ENCODE results near the gene ACYP2. TPM values are rescaled to one million over a fixed set of nuclear protein-coding genes. Genes with fewer than 3 reads are reported as not detected.
A peak's percentile ranks its signal among the peaks of the same experiment; 100 is the strongest.
"Not testable (repeated sequence)": the region's sequence is repeated elsewhere in the genome, so short reads cannot be mapped to it uniquely, and the experiment has no call there.

The ACYP2 gene
- 7.7 and 10.3 TPM in 2 replicates for total RNA-seq

GRCh38 chr2:54115284-54116137 lies at the start of gene ACYP2:
Gene ACYP2, plus strand, starts transcription at chr2:54115615.
- TF ChIP-seq, protein P1, sequence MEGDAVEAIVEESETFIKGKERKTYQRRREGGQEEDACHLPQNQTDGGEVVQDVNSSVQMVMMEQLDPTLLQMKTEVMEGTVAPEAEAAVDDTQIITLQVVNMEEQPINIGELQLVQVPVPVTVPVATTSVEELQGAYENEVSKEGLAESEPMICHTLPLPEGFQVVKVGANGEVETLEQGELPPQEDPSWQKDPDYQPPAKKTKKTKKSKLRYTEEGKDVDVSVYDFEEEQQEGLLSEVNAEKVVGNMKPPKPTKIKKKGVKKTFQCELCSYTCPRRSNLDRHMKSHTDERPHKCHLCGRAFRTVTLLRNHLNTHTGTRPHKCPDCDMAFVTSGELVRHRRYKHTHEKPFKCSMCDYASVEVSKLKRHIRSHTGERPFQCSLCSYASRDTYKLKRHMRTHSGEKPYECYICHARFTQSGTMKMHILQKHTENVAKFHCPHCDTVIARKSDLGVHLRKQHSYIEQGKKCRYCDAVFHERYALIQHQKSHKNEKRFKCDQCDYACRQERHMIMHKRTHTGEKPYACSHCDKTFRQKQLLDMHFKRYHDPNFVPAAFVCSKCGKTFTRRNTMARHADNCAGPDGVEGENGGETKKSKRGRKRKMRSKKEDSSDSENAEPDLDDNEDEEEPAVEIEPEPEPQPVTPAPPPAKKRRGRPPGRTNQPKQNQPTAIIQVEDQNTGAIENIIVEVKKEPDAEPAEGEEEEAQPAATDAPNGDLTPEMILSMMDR (IDR thresholded peaks at IDR 0.05; ENCODE audit: insufficient read depth, low read length, poor library complexity, severe bottlenecking), result peak; percentile 31
- Histone ChIP-seq H3K4me3 (ENCODE audit: low read depth, low read length) (peak within 1 kb of the TSS; percentile 92), H3K27me3 (ENCODE audit: control insufficient read depth, insufficient read depth, low read length) (no peaks in the 10 kb centered on the region), H3K36me3 (ENCODE audit: control insufficient read depth, insufficient read depth, low read length) (no peaks in the 10 kb centered on the region)
- DNase-seq (ENCODE audit: low read depth), result peak; percentile 69

DNA sequence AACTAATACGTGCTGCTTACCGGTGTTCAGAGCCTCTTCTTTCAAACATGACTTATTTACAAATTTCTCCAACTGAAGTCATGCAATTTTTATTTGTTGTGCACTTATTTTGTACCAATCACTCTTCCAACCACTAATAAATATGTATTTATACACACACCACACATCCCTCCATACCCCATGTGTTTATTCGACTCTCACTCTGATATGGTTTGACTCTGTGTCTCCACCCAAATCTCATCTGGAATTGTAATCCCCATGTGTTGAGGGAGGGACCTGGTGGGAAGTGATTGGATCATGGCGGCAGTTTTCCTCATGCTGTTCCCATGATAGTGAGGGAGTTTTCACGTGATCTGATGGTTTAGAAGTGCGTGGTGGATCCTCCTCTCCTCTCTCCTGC lies 49.5 kb upstream of the ACYP2 start:
- Histone ChIP-seq H3K4me3 (ENCODE audit: low read depth, low read length) (no peak overlapping the region), H3K36me3 (ENCODE audit: control insufficient read depth, insufficient read depth, low read length) (no peaks in the 10 kb centered on the region), H3K27me3 (ENCODE audit: control insufficient read depth, insufficient read depth, low read length) (no peaks in the 10 kb centered on the region)
- TF ChIP-seq, protein P1 (IDR thresholded peaks at IDR 0.05; ENCODE audit: insufficient read depth, low read length, poor library complexity, severe bottlenecking), result no peak
- DNase-seq (ENCODE audit: low read depth), result no peak

GRCh38 chr2:54067851-54068375 lies 47.5 kb upstream of the ACYP2 start:
- Histone ChIP-seq H3K4me3 (ENCODE audit: low read depth, low read length) (no peak overlapping the region), H3K36me3 (ENCODE audit: control insufficient read depth, insufficient read depth, low read length) (no peaks in the 10 kb centered on the region), H3K27me3 (ENCODE audit: control insufficient read depth, insufficient read depth, low read length) (no peaks in the 10 kb centered on the region)
- TF ChIP-seq, protein P1 (IDR thresholded peaks at IDR 0.05; ENCODE audit: insufficient read depth, low read length, poor library complexity, severe bottlenecking), result no peak
- DNase-seq (ENCODE audit: low read depth), result no peak

- not testable (repeated sequence) for DNase-seq (ENCODE audit: low read depth); H3K4me3 ChIP-seq (ENCODE audit: low read depth, low read length); H3K36me3 ChIP-seq (ENCODE audit: control insufficient read depth, insufficient read depth, low read length); H3K27me3 ChIP-seq (ENCODE audit: control insufficient read depth, insufficient read depth, low read length)
Observed at GRCh38 chr2:54072483-54072882, 42.9 kb upstream of the ACYP2 start.

DNA sequence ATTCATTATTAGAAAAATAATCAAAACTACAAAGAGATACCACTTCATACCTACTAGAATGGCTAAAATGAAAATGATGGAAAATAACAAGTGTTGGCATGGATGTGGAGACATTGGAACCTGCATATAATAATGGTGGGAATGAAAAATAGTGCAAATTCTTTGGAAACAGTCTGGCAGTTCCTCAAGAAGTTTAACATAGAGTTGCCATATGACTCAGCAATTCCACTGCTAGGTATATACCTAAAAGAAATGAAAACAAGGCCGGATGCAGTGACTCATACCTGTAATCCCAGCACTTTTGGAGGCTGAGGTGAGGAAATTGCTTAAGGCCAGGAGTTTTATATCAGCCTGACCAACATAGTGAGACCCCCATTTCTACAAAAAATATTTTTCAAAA lies 41.6 kb upstream of the ACYP2 start:
- no peaks in the 10 kb centered on the region for H3K27me3 ChIP-seq (ENCODE audit: control insufficient read depth, insufficient read depth, low read length)
- no peaks in the 10 kb centered on the region for H3K36me3 ChIP-seq (ENCODE audit: control insufficient read depth, insufficient read depth, low read length)
- TF ChIP-seq, protein P1 (IDR thresholded peaks at IDR 0.05; ENCODE audit: insufficient read depth, low read length, poor library complexity, severe bottlenecking), result no peak
- no peak overlapping the region for H3K4me3 ChIP-seq (ENCODE audit: low read depth, low read length)
- peak; percentile 71 for DNase-seq (ENCODE audit: low read depth)

GRCh38 chr2:54074606-54075341 lies 40.6 kb upstream of the ACYP2 start:
- TF ChIP-seq, protein P1 (IDR thresholded peaks at IDR 0.05; ENCODE audit: insufficient read depth, low read length, poor library complexity, severe bottlenecking), result no peak
- DNase-seq (ENCODE audit: low read depth), result no peak
- no peak overlapping the region for H3K4me3 ChIP-seq (ENCODE audit: low read depth, low read length)
- H3K27me3 ChIP-seq (ENCODE audit: control insufficient read depth, insufficient read depth, low read length), result no peaks in the 10 kb centered on the region
- no peaks in the 10 kb centered on the region for H3K36me3 ChIP-seq (ENCODE audit: control insufficient read depth, insufficient read depth, low read length)

Data from kidney epithelial cell (primary cell).